Urothelium cell line (cell line): ENCODE measurements around the gene LRFN4.

Experiments
- DNase-seq: peaks from one replicate; pipeline ENCODE4 v3.0.0; 2011; ENCODE audit warnings: low spot score, mixed read lengths
- FAIRE-seq: peaks from 2 replicates; lab custom pipeline; 2011; peaks lifted over from hg19 to GRCh38; lab: Jason Lieb, UNC

LRFN4 gene

DNA sequence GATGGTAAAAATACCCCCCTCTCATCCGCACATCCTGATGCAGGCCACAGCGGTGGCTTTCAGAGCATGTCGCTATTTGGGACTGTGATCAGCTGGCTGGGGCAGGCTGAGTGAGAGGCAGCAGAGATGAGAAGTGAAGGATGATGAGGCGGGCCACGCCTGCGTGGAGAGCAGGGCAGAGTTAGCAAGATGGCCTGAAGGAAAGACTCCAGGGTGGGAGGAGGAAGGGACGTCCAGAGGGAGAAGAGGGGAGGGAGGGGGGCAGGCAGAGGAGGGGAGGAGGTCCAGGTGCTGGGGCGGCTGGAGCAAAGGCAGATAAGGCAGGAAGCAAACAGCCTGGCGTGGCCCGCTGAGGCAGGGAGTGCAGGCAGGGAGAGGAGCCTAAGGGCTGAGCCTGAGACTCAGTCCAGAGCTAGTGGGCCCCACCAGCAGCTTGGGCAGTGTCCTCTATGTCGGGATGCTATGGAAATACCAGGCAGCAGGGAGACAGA, 29.1 kb downstream of the LRFN4 start:
- no peak for DNase-seq
- FAIRE-seq: no peak

DNA sequence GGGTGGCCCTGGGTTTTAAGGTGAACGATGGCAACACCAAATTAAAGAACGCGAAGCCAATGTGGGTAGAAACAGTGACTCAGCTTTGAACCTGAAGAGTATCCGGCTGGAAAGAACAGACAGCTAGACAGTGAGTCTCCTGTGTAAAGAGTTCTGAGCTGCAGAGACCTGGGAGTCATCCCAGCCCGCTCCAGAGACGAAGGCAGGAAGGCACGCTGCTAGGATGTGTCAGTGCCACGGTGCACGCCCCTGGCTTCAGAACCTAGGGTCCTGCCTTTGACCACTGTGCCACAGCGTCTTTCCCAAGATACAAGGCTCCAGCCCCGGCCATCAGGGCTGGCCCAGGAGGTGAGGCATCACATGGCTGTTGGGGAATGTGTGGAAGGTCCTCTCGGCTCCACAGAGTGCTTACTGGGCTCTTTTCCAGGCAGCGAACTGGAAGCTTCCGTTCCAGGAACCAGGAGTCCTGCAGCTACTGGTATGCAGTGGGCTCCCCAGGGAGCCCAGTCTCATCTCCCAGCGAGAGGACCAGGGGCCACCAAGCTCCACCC, 29.9 kb downstream of the LRFN4 start:
- peak; percentile 70 for DNase-seq
- FAIRE-seq: no peak

DNA sequence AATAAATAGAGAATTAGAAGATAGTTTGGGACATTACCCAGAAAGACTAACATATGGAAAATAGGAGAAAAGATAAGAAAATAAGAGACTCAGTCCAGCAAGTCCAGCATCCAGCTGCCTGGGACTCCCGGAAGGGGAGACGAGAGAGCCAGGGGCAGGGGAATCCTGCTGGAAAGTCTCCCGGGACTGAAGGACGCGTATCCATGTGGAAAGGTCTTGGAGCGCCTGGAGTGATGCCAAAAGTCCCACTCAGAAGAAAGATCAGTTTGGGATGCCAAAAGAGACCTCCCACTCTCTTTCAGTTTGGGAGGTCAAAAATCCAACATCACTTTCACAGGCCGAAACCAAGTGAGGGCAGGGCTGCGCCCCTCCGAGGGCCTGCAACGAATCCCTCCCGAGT, 30.7 kb downstream of the LRFN4 start:
- FAIRE-seq: no peak
- DNase-seq: no peak

DNA sequence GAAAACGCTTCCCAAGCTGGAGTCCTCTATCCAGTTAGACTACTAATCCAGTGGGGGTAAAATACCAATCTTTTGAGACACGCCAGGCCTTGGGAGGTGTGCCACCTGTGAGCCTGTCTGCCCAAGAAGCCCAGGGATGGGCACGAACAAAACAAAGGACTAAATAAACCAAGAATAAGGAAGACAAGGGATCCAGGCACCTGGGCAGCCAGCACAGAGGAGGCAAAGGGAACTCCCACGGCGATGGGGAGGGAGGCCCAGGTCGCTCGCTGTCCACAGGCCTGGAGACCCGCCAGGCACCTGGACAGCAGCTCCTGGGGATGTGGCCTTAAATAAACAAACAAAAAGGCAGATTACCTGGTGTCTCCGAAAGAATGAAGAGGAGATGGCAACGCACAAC, 31.4 kb downstream of the LRFN4 start:
- no peak for DNase-seq
- FAIRE-seq: no peak

DNA sequence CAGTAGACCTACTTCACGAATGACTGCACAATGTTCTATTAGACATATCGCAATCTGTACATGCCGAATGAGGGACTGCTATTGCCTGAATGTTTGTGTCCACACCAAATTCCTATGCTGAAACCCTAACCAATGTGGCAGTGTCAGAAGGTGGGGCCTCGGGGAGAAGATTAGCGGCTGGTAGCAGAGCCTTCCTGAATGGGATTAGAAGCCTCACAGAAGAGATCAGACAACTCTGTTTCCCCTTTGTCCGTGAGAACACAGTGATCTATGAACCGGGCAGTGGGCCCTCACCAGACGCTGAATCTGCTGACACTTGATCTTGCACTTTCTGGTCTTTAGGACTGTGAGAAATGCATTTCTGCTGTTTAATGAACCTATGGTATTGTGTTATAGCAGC, 33.1 kb downstream of the LRFN4 start:
- FAIRE-seq: no peak
- no peak for DNase-seq

DNA sequence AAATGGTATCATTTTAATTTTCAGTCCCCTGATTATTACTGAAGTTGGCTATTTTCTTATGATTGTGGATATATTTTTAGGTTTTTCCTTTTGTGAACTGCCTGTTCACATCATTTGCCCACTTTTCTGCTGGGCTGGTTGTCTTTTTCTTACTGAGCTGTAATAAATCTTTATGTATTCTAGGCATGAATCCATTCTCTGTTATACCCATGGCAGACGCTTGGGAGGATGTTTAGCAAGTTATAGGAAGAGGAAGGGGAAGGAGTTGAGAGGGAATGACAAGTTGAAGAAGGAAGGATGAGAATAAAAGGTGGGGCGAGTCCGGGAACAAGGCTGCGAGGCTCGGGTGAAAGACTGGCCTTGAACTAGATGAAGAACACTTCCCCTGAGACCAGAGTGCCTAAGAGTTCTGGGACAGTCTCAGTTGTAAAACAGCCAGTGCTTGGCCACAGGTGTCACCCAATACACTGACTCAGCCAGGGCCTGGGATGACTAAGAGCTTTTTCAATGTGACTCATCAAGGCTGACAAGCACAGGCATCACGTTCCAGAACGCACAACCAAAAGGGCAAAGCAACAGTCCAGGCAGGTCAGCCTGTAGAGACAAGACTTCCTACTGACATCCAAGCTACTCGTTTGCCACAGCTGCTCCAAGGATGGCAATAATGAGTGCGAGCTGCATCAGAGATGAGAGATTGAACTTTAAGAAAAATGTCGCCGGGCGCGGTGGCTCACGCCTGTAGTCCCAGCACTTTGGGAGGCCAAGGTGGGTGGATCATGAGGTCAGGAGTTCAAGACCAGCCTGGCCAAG, 35.2 kb downstream of the LRFN4 start:
- DNase-seq: peak; percentile 94
- no peak for FAIRE-seq

DNA sequence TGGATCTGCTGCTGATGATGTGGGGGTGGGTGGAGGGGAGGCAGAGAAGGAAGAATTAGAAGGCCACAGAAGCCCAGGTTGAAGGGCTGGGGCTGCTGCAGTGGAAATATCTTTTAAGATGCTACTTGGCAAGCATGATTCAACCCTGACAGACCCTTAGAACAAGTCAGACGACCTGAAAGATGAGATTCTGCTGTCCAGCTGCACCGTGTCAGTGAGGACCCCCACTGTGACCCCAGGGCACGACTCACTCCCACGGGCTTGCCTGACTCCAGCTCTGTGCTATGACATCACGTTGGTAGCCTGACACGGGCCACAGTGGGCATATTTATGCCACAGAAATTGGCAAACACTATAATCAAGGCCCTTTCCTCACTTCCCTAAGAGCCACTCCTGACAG, 36.0 kb downstream of the LRFN4 start:
- DNase-seq (no peak), FAIRE-seq (no peak)

DNA sequence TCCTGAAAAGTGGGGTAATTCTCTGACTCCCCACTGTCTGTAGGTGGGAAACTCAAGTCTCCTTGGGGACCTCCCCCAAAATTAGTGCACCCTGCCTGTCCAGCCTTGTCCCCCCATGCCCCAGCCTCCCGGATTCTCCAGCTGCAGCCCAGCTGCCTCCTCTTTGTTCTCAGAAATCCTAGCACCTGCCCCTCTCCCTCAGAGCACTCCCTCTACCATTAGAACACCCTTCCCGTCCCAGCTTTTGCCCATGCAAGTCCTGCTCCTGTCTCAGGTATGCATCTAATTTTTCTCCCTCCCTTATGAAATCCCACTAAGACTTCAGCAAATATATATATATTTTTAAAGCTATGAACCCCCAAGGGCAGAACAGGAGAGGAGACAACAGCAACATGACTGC, 37.3 kb downstream of the LRFN4 start:
- FAIRE-seq (no peak), DNase-seq (no peak)

DNA sequence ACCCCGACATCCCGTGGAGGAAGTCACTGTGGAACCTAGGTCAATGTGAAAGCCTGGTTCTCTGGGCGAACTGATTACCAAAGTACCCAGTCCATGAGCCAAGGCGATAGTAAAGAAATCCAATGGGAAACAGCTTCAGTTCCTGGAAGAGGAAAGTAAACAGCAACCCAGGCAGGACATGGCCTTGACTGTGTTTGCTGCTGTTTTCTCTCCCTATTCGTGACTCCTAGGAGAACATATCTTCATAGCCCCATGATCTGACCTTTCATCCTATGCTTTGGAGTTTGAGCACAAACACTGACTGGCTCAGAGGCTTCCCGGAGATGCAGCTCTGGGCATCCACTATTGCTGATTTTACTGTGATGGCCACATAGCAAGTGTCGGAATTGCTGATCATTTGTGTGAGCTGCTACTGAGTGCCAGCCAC, 45.1 kb downstream of the LRFN4 start:
- DNase-seq: no peak
- no peak for FAIRE-seq

DNA sequence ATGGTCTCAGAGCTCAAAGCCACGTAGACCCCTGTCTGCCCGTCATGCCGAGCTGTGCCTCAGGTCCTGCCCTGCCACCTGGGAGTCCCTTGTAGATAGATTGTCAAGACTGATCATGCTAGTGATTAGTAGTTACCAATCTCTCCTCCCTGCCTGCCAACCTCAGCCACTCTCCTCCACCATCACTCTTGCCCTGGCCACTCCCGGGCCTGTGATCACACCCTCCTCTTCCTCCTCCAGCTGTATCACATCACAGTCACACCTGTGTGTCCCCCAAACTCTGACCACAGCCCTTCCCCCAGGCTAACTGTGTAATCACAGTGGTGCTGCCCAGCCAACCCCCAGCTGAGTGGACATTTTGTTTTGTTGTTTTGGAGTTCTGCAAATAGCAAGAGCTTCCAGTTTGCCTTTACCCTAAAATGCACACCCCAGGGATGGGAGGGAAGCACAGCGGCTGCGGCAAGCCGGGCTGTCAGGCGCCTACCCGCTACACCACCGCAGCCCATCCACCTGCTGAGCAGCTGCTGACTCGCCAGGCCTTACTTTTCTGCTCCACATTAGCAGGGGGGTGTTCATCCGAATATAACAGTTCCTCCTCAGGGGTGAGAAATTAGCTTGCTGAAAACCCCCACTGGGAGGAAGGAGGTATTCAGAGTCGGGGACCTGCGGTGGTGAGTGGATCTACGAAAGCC, 45.8 kb downstream of the LRFN4 start:
- FAIRE-seq: no peak
- no peak for DNase-seq

DNA sequence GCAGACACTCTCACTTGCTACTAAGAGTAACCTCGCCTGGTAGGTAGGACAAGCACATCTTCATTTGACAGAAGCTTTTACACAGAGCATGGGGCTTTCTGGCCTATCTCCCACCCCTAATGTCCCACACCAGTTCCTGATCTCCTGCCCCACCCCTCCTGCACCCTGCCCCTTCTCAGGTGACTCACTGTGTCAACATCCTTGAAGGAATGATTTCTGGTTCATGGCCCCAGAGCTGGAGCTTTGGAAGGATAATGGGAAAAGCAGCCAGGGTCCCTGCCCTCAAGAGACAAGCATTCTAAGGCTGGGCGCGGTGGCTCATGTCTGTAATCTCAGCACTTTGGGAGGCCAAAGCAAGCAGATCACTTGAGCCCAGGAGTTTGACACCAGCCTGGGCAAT, 47.2 kb downstream of the LRFN4 start:
- FAIRE-seq (no peak), DNase-seq (no peak)

DNA sequence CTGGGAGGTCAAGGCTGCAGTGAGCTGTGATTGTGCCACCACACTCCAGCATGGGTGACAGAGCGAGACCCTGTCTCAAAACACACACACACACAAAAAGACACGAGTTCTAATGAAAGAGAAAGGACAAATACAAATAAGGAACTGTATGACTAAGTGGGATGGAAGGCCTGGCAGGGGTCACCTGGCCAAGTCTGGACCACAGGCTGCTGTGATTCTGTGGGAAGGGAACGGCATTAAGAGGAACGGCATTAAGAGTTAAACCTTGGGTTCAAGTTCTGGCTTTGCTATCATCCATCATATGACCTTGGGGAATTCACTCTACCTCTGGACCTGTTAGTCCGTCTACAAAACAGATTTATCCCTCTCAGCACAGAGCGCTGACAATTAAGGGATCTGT, 47.7 kb downstream of the LRFN4 start:
- FAIRE-seq: no peak
- DNase-seq: no peak

DNA sequence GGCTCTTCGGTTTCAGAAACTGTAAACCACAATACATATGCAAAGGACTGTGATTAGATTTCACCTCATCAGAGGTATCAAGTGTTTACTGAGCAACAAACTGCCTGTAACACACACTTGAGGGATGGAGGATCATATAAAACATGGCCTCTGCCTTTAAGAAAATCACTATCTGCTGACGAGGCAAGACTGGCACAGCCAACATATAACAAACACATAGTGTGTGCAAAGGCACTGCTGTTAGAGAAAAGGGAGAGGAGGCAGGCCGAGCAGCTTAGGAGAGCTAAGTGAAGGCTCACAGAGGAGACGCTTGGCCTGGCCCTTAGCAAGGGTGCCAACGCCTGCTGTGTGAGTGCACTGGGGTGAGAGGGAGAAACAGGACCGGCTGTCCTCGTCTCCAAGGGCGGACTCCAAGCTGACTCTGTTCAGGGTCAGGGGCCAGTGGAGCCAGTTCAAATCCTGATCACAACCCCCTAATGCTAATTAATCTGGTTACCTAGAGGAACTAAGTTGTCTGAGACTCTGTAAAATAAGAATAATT, 48.2 kb downstream of the LRFN4 start:
- FAIRE-seq (no peak), DNase-seq (no peak)

DNA sequence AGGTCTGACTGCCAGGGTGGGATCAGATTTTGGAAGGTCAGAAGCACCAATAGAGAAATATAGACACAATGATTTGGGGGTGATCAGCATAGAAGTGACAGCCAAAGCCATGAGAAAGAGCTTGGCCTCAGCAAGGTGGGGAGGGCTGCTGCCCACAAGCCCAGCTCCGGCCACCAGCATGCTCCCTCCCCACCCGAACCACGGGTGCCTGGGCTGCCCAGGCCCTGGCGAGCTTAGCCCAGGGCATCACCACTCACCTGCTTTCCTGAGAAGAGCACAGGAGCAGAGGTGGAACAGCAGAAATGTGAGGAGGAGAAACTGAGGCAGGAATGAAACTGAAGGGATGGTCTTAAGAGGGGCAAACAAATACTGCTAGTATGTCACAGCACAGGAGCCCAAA, 48.8 kb downstream of the LRFN4 start:
- DNase-seq (no peak), FAIRE-seq (no peak)

DNA sequence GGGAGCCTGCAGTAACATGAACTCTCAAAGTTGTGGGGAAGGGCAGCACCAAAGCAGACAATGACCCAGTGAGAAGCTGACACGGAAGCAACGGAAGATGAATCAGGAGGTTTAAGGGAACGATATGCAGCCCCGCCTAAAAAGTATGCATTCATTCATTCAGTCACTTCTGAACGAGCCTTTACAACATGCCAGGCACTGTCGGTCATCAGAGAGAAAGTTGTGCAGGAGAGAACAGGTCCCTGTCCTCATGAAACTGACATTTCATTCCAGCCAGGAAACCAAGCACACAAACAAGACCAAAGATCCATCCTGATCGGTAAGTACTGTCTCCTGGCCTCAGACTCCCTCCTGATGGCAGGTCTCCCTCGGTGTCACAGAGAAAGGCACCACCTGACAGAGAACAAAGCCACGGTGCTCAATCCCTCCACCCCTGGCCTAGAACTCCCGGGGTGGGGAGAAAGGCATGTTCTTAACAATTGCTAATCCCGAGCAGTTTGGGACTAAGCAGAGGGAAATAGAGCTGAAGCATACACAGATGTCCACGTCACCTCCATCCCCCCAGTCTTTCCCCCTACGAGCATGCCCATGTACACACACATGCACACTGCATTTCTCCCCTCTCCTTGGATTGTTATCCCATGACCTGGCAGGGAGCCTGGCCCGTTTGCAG, 49.3 kb downstream of the LRFN4 start:
- no peak for DNase-seq
- FAIRE-seq: no peak

DNA sequence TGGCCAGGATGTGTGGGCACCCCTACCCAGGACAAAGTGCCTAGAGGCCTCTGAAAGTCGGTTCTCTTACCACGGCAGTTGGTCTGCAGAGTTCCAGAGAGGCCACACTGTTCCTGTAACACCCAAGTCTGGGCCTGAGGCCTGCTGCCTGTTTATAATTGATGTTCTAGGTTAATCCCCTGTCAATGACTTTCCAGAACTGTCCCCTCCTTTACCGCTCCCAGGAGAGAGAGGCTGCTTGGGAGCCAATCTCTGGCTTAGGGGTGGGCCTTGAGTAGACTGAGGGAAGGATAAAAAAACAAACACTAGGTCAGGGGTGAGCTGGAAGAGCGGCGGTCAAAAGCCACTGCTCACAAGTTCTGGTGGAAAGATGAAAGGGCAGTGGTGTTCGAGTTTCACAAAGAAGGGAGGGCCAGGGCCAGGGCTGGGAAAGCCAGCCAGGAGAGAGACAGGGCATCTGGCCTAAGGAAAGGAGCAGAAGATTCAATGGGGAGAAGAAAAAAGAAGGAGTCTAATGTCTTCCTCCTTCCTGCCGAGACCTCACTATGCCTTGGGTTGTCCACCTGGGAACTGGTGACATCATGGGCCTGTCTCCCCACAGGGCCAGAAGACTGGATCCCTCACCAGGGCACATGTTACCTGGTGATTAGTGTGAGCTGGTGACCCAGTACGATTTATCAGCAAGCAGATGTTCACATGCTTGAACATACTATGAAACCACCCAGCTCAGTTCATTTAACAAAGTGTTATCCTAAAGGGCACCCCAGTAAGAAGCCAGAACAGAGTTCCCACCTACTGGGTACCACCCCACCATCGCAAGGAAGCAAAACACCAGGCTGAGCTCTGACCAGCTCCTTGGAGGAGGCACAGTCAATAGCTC, 51.1 kb downstream of the LRFN4 start:
- FAIRE-seq: no peak

DNA sequence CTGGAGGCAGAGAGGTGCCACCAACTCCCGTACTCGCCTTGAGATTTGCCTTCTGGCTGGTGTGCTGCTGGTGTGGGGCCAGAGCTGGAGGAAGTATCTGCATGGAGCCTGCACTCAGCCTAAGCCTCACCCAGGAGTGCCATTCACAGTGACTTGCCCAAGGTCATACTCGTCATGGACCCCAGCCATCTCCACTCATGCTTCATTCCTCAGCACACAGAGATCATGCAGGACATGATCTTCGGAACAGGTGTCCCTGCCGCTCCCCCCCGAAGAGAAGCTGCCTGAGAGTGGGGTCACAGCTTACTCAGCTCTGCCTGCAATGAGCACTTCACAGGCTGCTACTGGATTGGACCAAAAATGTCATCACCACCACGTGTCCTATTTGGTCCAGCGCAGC, 52.3 kb downstream of the LRFN4 start:
- FAIRE-seq (no peak), DNase-seq (no peak)

More for the DNA sequence above, 51.1 kb downstream of the LRFN4 start:
- no peak for DNase-seq

DNA sequence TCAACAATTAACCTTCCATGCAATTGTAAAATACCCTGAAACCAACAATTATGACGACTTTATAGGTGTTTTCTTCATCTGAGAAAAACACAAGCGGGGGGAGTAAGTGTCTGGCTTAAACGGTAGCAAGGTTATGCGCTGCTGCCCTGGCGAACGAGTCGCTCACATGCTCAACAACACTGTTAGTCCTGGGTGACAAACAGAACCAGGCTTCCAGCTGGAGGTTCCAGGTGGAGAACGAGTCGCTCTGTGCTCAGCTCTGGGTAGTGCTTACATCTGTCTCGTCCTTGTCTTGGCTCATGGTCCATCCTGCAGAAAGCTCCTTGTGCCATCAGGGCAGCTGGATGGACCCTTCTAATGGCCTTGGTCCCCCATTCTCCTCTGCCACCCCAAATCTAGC, 53.2 kb downstream of the LRFN4 start:
- FAIRE-seq (no peak), DNase-seq (no peak)
